Germinal center (tissue), 1 donor: Measurements from ENCODE around the gene TENM4.

Experiments
- DNase-seq: peaks from one replicate; pipeline ENCODE4 v3.0.0; 2012; ENCODE audit warnings: mixed read lengths, low spot score

TENM4 gene

GRCh38 chr11:79054636-79055035, 386.2 kb downstream of the TENM4 start:
- no peak for DNase-seq

- DNase-seq = no peak
Measured at GRCh38 chr11:79052544-79052943, 388.3 kb downstream of the TENM4 start.

GRCh38 chr11:79050786-79051185, 390.0 kb downstream of the TENM4 start:
- DNase-seq = no peak

- no peak for DNase-seq
Measured at GRCh38 chr11:79049741-79050179, 391.1 kb downstream of the TENM4 start.

GRCh38 chr11:79047980-79048379, 392.9 kb downstream of the TENM4 start:
- DNase-seq = no peak

GRCh38 chr11:79047321-79047720, 393.5 kb downstream of the TENM4 start:
- no peak for DNase-seq

- DNase-seq = no peak
Measured at GRCh38 chr11:79046366-79046765, 394.5 kb downstream of the TENM4 start.

GRCh38 chr11:79045800-79046304, 395.0 kb downstream of the TENM4 start:
- DNase-seq = no peak

GRCh38 chr11:79045018-79045799, 395.6 kb downstream of the TENM4 start:
- DNase-seq = no peak

GRCh38 chr11:79044201-79044600, 396.6 kb downstream of the TENM4 start:
- DNase-seq = no peak

- no peak for DNase-seq
Measured at GRCh38 chr11:79043726-79044125, 397.1 kb downstream of the TENM4 start.

- no peak for DNase-seq
Measured at GRCh38 chr11:79042824-79043223, 398.0 kb downstream of the TENM4 start.

GRCh38 chr11:79040348-79040747, 400.5 kb downstream of the TENM4 start:
- DNase-seq = no peak

- no peak for DNase-seq
Measured at GRCh38 chr11:79039122-79039521, 401.7 kb downstream of the TENM4 start.

GRCh38 chr11:79035881-79036280, 404.9 kb downstream of the TENM4 start:
- DNase-seq = no peak

- no peak for DNase-seq
Measured at GRCh38 chr11:79033833-79034232, 407.0 kb downstream of the TENM4 start.

- DNase-seq = no peak
Measured at GRCh38 chr11:79030448-79030847, 410.4 kb downstream of the TENM4 start.

GRCh38 chr11:79028225-79028624, 412.6 kb downstream of the TENM4 start:
- no peak for DNase-seq

GRCh38 chr11:79026803-79027445, 413.9 kb downstream of the TENM4 start:
- no peak for DNase-seq

GRCh38 chr11:79025622-79026021, 415.2 kb downstream of the TENM4 start:
- DNase-seq = no peak

GRCh38 chr11:79025097-79025496, 415.7 kb downstream of the TENM4 start:
- DNase-seq = no peak

GRCh38 chr11:79022265-79022664, 418.6 kb downstream of the TENM4 start:
- no peak for DNase-seq

GRCh38 chr11:79021601-79022000, 419.2 kb downstream of the TENM4 start:
- no peak for DNase-seq
